Tibial nerve (tissue), 4 donors: ENCODE measurements around the gene DFFA.

Source experiments
- EP300 ChIP-seq, 2 donors: sonication (generic); formaldehyde crosslinking; IDR thresholded peaks; one replicate each; pipeline ENCODE4 v1.6.1; 2017; ENCODE audit warnings: antibody characterized with exemption in 2 of 2, mild to moderate bottlenecking in 1 of 2
- POLR2A ChIP-seq, 2 donors: fragments of 450-650 bp; IDR thresholded peaks; one replicate each; pipeline ENCODE4 v1.6.1; 2017; ENCODE audit warnings: antibody characterized with exemption in 2 of 2, mild to moderate bottlenecking in 2 of 2, moderate library complexity in 2 of 2
- TF ChIP-seq, protein P1 (sequence below), 5 experiments: fragments of 200-600 bp in 3 of 5; fragments of 450-650 bp in 2 of 5; sonication (generic) in 3 of 5; IDR thresholded peaks; one replicate each; pipeline ENCODE4 v1.5.1; 2016 to 2019; ENCODE audit warnings: antibody characterized with exemption in 5 of 5, mild to moderate bottlenecking in 3 of 5, moderate library complexity in 2 of 5

DNA sequence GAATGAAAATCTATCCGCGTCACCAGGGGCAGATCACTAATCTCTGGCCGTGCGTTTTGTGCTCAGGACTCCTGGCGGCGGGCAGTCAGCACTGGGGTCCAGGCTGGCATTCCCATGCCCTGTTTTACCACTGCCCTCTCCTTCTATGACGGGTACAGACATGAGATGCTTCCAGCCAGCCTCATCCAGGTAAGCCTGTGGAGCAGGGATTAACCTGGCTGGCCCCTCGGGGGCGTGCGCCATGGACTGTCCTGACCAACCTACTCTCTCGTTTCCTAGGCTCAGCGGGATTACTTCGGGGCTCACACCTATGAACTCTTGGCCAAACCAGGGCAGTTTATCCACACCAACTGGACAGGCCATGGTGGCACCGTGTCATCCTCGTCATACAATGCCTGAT, 53.0 kb downstream of the DFFA start:
- no peak for TF ChIP-seq EP300 (IDR thresholded peaks at IDR 0.05)
- no peak for TF ChIP-seq POLR2A (IDR thresholded peaks at IDR 0.05)
- TF ChIP-seq, protein P1, sequence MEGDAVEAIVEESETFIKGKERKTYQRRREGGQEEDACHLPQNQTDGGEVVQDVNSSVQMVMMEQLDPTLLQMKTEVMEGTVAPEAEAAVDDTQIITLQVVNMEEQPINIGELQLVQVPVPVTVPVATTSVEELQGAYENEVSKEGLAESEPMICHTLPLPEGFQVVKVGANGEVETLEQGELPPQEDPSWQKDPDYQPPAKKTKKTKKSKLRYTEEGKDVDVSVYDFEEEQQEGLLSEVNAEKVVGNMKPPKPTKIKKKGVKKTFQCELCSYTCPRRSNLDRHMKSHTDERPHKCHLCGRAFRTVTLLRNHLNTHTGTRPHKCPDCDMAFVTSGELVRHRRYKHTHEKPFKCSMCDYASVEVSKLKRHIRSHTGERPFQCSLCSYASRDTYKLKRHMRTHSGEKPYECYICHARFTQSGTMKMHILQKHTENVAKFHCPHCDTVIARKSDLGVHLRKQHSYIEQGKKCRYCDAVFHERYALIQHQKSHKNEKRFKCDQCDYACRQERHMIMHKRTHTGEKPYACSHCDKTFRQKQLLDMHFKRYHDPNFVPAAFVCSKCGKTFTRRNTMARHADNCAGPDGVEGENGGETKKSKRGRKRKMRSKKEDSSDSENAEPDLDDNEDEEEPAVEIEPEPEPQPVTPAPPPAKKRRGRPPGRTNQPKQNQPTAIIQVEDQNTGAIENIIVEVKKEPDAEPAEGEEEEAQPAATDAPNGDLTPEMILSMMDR (IDR thresholded peaks at IDR 0.05), result no peak
